ENCODE data around the gene H3-3A. TPM values are rescaled to one million over a fixed set of nuclear protein-coding genes. Genes with fewer than 3 reads are reported as not detected.

The H3-3A gene
- total RNA-seq, 1 donor from 2014 or later: 416 TPM

DNA sequence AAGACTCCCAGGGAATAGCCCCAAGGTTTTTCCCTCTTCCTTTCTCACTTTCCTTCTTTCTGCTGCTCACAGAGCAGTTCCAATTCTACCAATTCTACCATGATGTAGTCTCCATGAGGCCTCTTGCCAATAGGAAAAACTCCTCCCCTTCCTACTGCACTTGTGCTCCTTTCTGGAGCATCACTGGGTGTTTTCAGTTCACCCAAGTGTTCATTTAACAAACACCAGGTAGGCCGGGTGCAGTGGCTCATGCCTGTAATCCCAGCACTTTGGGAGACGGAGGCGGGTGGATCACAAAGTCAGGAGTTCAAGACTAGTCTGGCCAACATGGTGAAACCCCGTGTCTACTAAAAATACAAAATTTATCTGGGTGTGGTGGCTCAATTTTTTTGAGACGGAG, 26.6 kb upstream of the H3-3A start:
- Mint-ChIP-seq H3K27ac (no peak overlapping the region), H3K36me3 (ENCODE audit: low read depth) (no peaks in the 10 kb centered on the region), H3K4me3 (no peak overlapping the region), H3K27me3 (ENCODE audit: insufficient read depth) (peaks cover 4% of the 10 kb centered on the region), H3K9me3 (no peaks in the 10 kb centered on the region), H3K4me1 (ENCODE audit: low read depth) (no peaks in the 10 kb centered on the region)
- no peak for DNase-seq (ENCODE audit: low spot score)
- intact Hi-C loops (cut with micrococcal nuclease): no loop called here

DNA sequence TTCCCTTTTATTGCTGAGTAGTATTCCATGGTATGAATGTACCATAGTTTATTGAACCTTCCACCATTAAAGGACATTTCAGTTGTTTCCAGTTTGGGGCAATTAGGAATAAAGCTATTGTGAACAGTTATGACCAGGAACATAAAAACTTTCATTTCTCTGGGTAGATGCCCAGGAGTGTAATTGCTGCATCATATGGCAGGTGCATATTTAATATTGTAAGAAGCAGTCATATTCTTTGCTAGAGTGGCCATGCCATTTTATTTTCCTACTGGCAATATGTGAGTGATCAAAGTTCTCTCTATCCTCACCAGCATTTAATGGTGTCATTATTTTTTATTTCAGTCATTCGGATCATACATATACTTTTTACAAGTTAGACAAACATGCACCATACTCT, 23.9 kb upstream of the H3-3A start:
- Mint-ChIP-seq H3K36me3 (ENCODE audit: low read depth) (no peaks in the 10 kb centered on the region), H3K4me1 (ENCODE audit: low read depth) (no peaks in the 10 kb centered on the region), H3K27me3 (ENCODE audit: insufficient read depth) (peaks cover 4% of the 10 kb centered on the region), H3K27ac (no peak overlapping the region), H3K4me3 (no peak overlapping the region), H3K9me3 (no peaks in the 10 kb centered on the region)
- no peak for DNase-seq (ENCODE audit: low spot score)
- intact Hi-C loops (cut with micrococcal nuclease): no loop called here

DNA sequence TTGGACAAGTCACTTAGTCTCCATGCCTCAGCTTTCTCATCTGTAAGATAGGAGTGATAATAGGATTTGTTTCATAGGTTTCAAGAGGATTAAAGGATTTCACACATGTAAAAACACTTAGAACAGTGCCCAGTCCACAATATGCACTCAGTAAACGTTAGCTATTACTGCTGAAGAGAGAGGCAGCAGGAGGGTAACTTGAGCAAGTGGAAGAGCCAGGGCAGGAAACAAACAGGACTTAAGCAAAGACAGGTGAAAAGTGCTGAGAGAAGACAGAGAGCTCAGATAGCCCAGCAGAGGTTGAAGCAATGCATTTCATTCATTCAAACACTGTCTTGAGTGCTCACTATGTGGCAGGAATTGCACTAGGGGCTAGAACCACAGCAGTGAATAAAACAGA, 21.1 kb upstream of the H3-3A start:
- Mint-ChIP-seq H3K36me3 (ENCODE audit: low read depth) (no peaks in the 10 kb centered on the region), H3K27me3 (ENCODE audit: insufficient read depth) (peaks cover 4% of the 10 kb centered on the region), H3K9me3 (no peaks in the 10 kb centered on the region), H3K4me1 (ENCODE audit: low read depth) (no peaks in the 10 kb centered on the region), H3K27ac (no peak overlapping the region), H3K4me3 (no peak overlapping the region)
- no peak for DNase-seq (ENCODE audit: low spot score)
- intact Hi-C loops (cut with micrococcal nuclease): no loop called here

DNA sequence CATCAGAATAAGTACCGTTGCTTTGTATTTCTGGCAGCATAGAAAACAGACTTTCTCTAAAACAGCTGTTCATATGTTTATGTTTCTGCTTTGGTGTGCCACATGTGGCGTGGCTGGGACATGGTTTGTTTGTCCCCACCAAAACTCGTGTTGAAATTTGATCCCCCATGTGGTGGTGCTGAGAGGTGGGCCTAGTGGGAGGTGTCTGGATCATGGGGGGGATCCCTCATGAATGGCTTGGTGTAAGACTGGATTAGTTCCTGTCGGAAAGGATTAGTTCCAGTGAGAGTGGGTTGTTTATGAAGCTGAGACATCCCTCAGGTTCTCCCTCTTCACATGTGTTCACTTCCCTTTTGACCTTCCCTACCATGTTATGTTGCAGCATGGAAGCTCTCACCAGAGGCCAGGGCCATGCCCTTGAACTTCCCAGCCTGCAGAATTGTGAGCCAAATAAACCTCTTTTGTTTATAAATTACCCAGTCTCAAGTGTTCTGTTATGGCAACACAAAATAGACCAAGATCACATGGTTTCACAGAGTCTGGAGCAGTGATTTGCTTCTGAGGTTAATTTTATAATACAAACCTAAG, 17.9 kb upstream of the H3-3A start:
- no peaks in the 10 kb centered on the region for H3K9me3 Mint-ChIP-seq
- no peaks in the 10 kb centered on the region for H3K36me3 Mint-ChIP-seq (ENCODE audit: low read depth)
- intact Hi-C loops (cut with micrococcal nuclease): no loop called here
- no peak overlapping the region for H3K27ac Mint-ChIP-seq
- no peaks in the 10 kb centered on the region for H3K4me1 Mint-ChIP-seq (ENCODE audit: low read depth)
- peaks cover 19% of the 10 kb centered on the region for H3K27me3 Mint-ChIP-seq (ENCODE audit: insufficient read depth)
- H3K4me3 Mint-ChIP-seq: no peak overlapping the region
- no peak for DNase-seq (ENCODE audit: low spot score)

DNA sequence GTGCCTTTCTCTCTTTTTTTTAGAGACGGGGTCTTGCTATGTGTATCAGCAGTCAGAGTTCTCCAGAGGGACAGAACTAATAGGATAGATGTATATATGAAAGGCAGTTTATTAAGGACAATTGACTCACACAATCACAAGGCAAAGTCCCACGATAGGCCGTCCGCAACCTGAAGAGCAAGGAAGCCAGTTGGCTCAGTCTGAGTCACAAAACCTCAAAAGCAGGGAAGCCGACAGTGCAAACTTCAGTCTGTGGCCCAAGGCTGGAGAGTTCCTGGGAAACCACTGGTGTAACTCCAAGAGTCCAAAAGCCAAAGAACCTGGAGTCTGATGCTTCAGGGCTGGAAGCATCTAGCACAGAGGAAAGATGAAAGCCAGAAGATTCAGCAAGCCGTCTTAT, 16.3 kb upstream of the H3-3A start:
- DNase-seq (ENCODE audit: low spot score): no peak
- no peaks in the 10 kb centered on the region for H3K36me3 Mint-ChIP-seq (ENCODE audit: low read depth)
- no peaks in the 10 kb centered on the region for H3K4me1 Mint-ChIP-seq (ENCODE audit: low read depth)
- intact Hi-C loops (cut with micrococcal nuclease): no loop called here
- H3K4me3 Mint-ChIP-seq: no peak overlapping the region
- peaks cover 17% of the 10 kb centered on the region for H3K27me3 Mint-ChIP-seq (ENCODE audit: insufficient read depth)
- no peak overlapping the region for H3K27ac Mint-ChIP-seq
- H3K9me3 Mint-ChIP-seq: no peaks in the 10 kb centered on the region

DNA sequence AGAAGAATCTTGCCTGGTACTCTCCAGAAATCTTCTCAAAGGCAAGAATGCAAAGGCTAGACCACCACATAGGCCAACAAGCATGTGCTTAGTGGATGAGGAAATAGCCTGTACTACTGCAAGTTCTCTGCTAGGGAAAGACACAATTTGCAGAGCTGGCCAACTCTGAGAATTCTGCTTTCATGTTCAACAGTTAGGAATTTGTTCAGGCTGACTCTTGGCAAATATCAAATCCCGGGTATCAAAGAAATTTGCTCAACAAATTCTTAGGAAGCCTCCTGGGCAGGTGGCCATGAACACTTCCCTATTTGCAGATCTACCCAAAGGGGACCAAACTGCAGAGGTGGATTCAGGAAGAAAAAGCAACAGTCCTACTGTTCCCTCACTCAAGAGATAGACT, 15.0 kb upstream of the H3-3A start:
- peaks cover 16% of the 10 kb centered on the region for H3K27me3 Mint-ChIP-seq (ENCODE audit: insufficient read depth)
- no peaks in the 10 kb centered on the region for H3K4me1 Mint-ChIP-seq (ENCODE audit: low read depth)
- H3K4me3 Mint-ChIP-seq: no peak overlapping the region
- intact Hi-C loops (cut with micrococcal nuclease): no loop called here
- no peak overlapping the region for H3K27ac Mint-ChIP-seq
- no peak for DNase-seq (ENCODE audit: low spot score)
- no peaks in the 10 kb centered on the region for H3K9me3 Mint-ChIP-seq
- H3K36me3 Mint-ChIP-seq (ENCODE audit: low read depth): no peaks in the 10 kb centered on the region

DNA sequence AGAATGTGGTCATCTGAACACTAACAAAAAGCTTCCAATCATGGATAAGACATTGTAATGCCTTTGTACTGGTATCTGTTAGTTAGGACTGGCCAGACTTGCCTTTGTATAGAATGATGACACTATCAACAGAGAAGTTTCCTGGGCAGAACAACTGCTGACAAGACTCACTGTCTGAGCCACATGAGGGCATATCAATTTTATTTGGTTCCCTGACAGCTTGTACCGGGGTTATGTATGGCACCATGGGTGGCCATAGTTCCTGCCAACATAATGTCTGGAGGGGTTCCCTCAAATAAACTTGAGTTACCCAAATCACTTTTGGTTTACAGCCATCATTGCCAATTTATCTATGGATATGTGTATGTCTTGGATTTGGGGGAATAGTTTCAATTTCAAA, 13.6 kb upstream of the H3-3A start:
- Mint-ChIP-seq H3K27me3 (ENCODE audit: insufficient read depth) (peaks cover 16% of the 10 kb centered on the region), H3K4me1 (ENCODE audit: low read depth) (no peaks in the 10 kb centered on the region), H3K27ac (no peak overlapping the region), H3K36me3 (ENCODE audit: low read depth) (no peaks in the 10 kb centered on the region), H3K4me3 (no peak overlapping the region), H3K9me3 (no peaks in the 10 kb centered on the region)
- no peak for DNase-seq (ENCODE audit: low spot score)
- intact Hi-C loops (cut with micrococcal nuclease): no loop called here

DNA sequence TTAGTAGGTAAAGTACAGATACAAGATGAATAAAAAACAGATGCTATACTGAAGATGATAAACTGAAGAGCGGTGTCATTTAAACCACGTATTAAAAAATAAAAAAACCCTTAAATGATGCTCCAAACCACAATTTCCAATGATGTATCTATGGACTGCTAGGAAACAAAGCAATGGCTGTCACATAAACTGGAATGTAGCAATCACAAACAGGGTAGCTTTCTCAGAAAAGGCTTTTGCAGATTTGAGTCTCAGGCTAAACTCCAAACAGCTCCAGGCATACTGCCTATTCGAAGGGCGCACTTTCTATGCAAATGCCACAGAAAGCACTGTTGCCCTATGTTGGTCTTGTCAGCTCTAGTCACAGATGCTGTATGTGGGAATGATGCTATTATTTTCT, 12.4 kb upstream of the H3-3A start:
- H3K9me3 Mint-ChIP-seq: no peaks in the 10 kb centered on the region
- H3K27ac Mint-ChIP-seq: no peak overlapping the region
- no peak for DNase-seq (ENCODE audit: low spot score)
- H3K4me1 Mint-ChIP-seq (ENCODE audit: low read depth): no peaks in the 10 kb centered on the region
- H3K4me3 Mint-ChIP-seq: no peak overlapping the region
- no peaks in the 10 kb centered on the region for H3K36me3 Mint-ChIP-seq (ENCODE audit: low read depth)
- peaks cover 16% of the 10 kb centered on the region for H3K27me3 Mint-ChIP-seq (ENCODE audit: insufficient read depth)
- intact Hi-C loops (cut with micrococcal nuclease): no loop called here

DNA sequence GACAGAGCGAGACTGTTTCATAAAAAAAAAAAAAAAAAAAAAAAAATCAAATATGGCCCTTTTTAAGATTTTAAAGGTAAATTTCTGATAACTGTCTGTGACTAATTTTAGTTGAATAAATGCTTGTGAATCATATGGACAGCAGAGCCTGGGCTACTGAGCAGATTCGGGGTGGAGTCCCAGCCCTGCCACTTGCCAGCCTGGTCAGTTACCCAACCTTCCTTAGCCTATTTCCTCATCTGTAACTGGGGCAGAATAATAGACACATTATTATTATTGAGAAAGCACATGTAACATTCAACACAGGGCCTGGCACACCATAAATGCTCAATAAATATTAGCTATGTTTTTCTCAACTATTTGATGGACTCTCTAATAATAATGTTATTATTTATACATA, 11.2 kb upstream of the H3-3A start:
- intact Hi-C loops (cut with micrococcal nuclease): no loop called here
- peaks cover 16% of the 10 kb centered on the region for H3K27me3 Mint-ChIP-seq (ENCODE audit: insufficient read depth)

DNA sequence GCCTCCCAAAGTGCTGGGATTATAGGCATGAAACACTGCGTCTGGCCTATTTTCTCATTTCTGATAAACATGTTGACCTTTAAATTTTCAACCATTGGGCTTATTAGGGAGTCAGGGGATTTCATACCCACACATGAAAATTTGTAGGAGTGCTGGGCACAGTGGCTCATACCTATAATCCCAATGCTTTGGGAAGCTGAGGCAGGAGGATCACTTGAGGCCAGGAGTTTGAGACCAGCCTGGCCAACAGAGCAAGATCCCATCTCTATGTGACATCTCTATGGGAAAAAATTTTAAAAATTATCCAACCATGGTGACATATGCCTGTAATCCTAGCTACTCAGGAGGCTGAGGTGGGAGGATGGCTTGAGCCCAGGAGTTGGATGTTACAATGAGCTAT, 10.5 kb upstream of the H3-3A start:
- no peaks in the 10 kb centered on the region for H3K36me3 Mint-ChIP-seq (ENCODE audit: low read depth)
- no peak overlapping the region for H3K27ac Mint-ChIP-seq
- H3K27me3 Mint-ChIP-seq (ENCODE audit: insufficient read depth): peaks cover 13% of the 10 kb centered on the region
- H3K9me3 Mint-ChIP-seq: no peaks in the 10 kb centered on the region
- no peaks in the 10 kb centered on the region for H3K4me1 Mint-ChIP-seq (ENCODE audit: low read depth)
- intact Hi-C loops (cut with micrococcal nuclease): no loop called here
- DNase-seq (ENCODE audit: low spot score): no peak
- H3K4me3 Mint-ChIP-seq: no peak overlapping the region

More for the DNA sequence above, 11.2 kb upstream of the H3-3A start:
- no peak for DNase-seq (ENCODE audit: low spot score)
- Mint-ChIP-seq H3K36me3 (ENCODE audit: low read depth) (no peaks in the 10 kb centered on the region), H3K9me3 (no peaks in the 10 kb centered on the region), H3K4me3 (no peak overlapping the region), H3K27ac (no peak overlapping the region), H3K4me1 (ENCODE audit: low read depth) (no peaks in the 10 kb centered on the region)

DNA sequence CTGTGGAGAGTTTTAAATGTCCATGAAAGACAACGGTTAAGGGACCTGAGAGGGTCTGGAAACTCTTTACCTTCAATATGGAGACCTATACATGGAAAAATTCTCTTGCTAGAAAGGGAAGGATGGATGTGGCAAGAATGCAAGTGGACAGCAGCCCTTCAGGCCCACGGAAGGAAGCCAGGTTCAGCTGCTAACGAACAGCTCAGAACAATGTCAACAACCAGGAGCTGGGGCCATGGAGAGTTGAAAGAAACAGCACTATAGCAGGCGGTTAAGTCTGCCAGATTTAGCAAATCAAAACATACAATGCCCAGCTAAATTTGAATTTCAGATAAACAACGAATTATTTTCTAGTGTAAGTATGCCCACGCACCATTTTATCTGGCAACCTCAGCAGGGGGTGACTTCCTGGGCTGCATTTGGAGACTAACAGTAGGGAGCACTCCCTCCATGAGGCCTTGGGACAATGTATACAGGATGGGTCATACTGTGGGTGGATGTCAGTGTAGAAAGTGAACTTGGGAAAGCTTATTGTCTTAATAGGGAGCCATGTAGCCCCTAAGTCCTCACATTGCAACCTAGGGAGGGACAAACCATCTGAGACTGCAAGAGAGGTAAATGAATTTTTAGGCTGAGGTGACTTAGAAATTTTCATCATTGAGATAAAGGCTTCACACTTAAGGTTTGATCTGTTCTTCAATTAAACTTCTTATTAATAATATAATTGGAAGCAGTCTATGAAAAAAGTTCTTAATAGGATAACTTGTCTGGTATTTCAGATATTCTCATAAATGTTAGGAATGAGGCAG, 7.8 kb upstream of the H3-3A start:
- H3K27me3 Mint-ChIP-seq (ENCODE audit: insufficient read depth): no peaks in the 10 kb centered on the region
- no peaks in the 10 kb centered on the region for H3K9me3 Mint-ChIP-seq
- no peak for DNase-seq (ENCODE audit: low spot score)
- no peak overlapping the region for H3K4me3 Mint-ChIP-seq
- H3K4me1 Mint-ChIP-seq (ENCODE audit: low read depth): no peaks in the 10 kb centered on the region
- intact Hi-C loops (cut with micrococcal nuclease): no loop called here
- H3K36me3 Mint-ChIP-seq (ENCODE audit: low read depth): peaks cover 8% of the 10 kb centered on the region
- H3K27ac Mint-ChIP-seq: no peak overlapping the region

DNA sequence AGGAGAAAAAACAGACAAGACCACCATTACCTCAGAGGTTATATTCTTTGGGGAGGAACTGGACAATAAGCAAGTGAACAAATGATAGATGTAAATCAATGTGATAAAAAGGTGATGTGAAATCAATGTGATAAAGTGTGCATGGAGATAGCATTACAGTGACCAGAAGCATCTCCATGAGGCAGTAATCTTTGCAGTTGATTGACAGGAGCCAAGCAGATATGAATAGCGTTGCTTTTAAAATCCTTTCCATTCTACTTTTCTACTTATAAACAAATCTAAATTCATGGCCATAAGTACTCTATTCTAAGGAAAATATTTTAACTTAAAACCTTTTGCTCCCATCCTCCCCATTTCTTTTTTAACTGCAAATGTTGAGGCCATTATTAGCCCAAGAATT, 2.8 kb upstream of the H3-3A start:
- H3K36me3 Mint-ChIP-seq (ENCODE audit: low read depth): peaks cover 18% of the 10 kb centered on the region
- no peaks in the 10 kb centered on the region for H3K9me3 Mint-ChIP-seq
- DNase-seq (ENCODE audit: low spot score): no peak
- no peak overlapping the region for H3K27ac Mint-ChIP-seq
- H3K4me3 Mint-ChIP-seq: no peak overlapping the region
- no peaks in the 10 kb centered on the region for H3K27me3 Mint-ChIP-seq (ENCODE audit: insufficient read depth)
- intact Hi-C loops (cut with micrococcal nuclease): loop anchor here (5.0 to 10.0 kb wide), 3 partner anchors 285 to 883 kb away; partner anchors contain the start of genes COQ8A, ITPKB and SRP9
- H3K4me1 Mint-ChIP-seq (ENCODE audit: low read depth): peaks cover 10% of the 10 kb centered on the region

DNA sequence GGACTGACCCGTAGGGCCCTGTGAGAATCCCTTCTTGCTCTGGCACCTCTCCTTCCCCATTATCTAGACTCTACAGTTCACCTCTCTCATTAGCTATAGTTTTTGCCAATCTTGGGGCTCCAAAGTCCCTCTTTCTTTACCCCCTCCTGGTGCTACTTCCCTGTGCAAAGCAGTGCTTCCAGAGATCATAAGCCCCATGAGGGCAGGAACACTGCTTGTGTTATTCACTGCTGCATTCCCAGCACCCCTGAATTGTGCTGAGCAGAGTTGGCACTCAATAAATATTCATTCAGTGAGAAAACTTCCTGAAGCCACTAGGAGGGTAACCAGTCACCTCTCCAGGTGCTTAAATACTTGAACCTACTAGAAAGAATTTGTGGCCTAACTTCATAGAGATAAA, 2.1 kb upstream of the H3-3A start:
- intact Hi-C loops (cut with micrococcal nuclease): loop anchor here (5.0 to 10.0 kb wide), 3 partner anchors 286 to 882 kb away; partner anchors contain the start of genes COQ8A, ITPKB and SRP9
- H3K27me3 Mint-ChIP-seq (ENCODE audit: insufficient read depth): no peaks in the 10 kb centered on the region
- peaks cover 15% of the 10 kb centered on the region for H3K4me1 Mint-ChIP-seq (ENCODE audit: low read depth)
- no peak overlapping the region for H3K27ac Mint-ChIP-seq
- DNase-seq (ENCODE audit: low spot score): no peak
- H3K4me3 Mint-ChIP-seq: no peak overlapping the region
- no peaks in the 10 kb centered on the region for H3K9me3 Mint-ChIP-seq
- peaks cover 23% of the 10 kb centered on the region for H3K36me3 Mint-ChIP-seq (ENCODE audit: low read depth)
